Stimulated activated CD4-positive, alpha-beta T cell treated with anti-CD3 and anti-CD28 coated beads, Interleukin-12 subunit alpha, Interleukin-12 subunit beta, amount 100 ng/mL, for 4 hours (primary cell): ENCODE measurements around the gene PRKCA.
A peak's percentile ranks its signal among the peaks of the same experiment; 100 is the strongest.

Experiments used
- DNase-seq: peaks from one replicate; pipeline ENCODE4 v3.0.0-alpha.2; 2020

PRKCA gene

DNA sequence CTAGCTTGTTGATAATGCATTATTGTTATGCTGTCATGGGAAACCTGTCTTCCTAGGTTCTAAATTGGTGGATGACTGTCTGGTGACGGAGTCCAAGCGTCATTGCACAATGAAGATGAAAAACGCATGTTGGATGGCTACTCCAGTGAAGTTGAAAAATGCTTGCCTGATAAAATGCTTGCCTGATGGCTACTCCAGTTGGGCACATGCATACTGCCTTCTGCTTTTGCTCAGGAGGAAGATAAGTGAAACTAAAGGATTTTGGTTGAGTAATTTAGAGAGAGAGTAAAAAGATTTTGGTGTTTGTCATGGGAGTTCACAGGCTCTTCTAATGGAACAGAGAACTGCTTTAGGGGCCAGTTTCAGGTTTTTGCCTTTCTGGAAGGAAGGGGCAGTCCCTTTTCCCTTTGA, 118.6 kb downstream of the PRKCA start:
- DNase-seq, result no peak

DNA sequence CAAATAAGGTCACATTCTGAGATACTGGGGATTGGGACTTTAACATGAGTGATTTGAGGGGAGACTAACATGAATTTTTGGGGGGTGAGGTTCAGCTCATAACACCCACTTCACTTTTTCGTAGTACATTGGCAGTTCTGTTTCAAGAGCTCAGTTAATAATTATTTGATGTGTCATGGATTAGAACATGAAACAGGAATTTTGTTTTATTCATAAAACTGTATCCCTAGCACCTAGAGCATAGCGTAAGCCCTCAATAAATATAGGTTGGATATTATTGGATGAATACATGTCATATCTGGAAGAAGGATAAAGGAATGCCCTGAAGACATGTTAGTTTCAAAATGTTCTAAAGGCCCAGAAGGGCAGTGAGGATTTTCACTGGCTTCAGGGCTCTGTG, 119.8 kb downstream of the PRKCA start:
- no peak for DNase-seq

DNA sequence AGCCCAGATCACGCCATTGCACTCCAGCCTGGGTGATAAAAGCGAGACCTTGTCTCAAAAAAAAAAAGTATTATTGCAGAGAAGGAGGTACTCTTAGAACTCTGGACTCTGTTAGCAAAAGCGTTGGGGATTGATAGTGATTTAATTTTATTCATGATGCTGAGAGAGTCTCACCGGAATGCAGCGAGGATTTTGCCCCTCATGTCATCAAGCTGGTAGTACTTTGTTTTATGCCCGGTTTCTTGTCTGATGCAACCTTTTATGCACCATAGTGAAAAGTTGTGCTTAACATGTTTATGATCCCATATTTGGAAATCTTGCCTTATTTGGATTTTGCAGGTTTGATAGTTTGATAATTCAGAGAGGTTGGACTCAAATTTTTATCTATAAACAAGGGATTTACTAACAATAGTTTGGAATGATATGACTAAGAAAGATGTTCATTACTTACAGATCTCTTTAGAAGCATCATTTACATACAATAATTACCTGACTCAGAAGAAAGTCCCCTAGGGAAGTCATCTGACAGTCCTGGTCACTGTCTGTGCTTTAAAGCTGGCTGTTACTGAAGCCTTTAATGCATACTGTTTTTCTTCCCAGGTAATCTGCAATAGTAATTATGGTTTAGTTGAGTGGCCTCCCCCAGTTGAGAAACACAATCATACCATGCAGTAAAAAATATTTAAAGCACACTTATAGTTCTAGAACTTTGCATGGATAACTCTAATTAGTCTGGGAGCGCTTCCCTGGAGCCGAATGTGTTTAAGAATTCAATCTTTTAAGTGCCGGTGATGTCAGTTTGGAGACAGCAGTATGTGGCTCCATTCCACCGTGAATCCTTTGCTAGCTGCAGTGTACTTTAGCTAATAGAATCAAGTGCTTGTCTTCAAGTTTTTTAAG, 120.9 kb downstream of the PRKCA start:
- DNase-seq, result no peak

DNA sequence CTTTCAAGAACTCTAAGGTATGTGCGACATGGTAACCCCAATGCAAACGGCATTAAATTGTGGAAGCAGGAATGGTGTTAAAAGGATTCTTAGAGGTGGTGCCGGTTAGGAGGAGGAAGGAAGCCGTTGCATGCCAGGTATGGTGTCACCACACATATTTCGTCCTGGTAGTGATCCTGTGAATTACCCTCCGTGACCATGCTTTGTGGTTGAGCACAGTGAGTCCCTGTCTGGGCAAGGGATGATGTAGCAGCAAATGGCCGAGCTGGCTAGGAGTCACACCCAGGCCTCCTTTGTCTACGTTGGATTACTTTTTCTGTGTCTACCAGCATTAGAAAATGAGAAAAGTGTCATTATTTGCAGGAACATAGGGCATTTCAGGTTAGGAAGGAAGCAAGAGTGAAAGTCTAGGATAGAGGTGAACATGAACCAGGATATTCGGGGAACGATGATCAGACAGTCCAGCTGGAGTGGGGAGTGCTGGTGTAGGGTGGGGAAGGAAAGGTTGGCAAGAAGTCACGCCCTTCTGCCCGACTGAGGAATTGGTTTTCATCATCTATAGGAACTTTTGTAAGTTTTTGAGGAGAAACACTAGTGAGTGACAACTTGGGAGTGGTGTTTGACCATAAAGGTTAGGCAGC, 123.5 kb downstream of the PRKCA start:
- DNase-seq, result no peak

DNA sequence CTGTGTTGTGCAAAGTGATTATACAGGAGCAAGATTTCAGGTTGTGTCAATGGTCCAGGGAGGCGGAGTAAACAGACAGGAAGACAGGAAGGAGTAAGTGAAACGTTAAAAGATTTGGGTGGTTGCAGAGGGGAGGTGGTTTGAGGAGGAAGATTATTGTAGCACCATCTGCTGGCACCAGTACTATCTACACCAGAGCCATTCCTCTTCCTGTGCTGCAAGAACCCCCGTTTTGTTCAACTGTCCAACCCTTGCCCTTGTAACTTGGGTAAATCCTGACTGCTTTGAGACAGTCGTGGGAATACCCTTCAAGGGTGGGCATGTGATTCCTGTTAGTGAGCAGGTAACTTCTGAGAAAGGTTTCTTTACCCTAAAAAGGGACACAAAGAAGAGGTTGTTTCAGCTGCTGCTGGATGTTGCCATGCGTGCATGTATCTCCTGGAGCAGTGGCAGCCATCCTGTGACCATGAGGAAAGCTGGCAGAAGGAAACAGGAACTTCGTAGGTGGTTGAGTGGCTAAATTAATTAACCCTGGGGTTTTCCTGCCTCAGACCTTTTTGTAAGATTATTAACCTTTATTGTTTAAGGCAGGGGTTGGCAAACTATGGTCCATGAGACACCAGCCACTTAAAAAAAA, 124.1 kb downstream of the PRKCA start:
- peak; percentile 11 for DNase-seq

DNA sequence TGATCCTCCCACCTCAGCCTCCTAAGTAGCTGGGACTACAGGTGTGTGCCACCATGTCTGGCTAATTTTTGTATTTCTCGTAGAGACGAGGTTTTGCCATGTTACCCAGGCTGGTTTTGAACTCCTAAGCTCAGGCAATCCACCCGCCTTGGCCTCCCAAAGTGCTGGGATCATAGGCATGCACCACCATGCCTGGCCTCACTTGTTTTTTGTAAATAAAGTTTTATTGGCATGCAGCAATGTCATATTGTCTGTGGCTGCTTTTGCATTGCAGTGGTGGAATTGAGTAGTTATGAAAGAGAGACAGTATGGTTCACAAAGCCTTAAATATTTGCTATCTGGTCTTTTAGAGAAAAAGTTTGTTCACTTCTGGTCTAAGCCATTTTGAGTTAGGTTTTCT, 124.7 kb downstream of the PRKCA start:
- DNase-seq, result no peak

DNA sequence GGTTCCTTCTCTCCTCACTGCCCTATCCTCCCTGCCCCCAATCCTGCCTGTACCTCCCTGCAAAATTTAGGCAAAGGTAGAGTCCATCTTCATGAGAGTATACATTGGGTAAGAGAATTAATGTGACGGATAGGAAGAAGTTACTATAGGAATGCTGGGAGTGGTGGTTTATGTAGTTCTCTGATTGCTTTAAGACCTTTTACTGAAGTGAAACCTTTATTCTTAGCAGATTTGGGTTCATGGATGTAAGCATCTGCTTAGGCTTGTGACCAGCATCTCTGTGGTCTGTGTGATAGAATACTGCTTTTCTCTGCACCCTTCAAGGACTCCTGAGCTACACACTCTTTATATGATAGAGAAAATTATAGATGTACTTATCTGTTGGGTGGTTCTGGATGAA, 127.3 kb downstream of the PRKCA start:
- no peak for DNase-seq

DNA sequence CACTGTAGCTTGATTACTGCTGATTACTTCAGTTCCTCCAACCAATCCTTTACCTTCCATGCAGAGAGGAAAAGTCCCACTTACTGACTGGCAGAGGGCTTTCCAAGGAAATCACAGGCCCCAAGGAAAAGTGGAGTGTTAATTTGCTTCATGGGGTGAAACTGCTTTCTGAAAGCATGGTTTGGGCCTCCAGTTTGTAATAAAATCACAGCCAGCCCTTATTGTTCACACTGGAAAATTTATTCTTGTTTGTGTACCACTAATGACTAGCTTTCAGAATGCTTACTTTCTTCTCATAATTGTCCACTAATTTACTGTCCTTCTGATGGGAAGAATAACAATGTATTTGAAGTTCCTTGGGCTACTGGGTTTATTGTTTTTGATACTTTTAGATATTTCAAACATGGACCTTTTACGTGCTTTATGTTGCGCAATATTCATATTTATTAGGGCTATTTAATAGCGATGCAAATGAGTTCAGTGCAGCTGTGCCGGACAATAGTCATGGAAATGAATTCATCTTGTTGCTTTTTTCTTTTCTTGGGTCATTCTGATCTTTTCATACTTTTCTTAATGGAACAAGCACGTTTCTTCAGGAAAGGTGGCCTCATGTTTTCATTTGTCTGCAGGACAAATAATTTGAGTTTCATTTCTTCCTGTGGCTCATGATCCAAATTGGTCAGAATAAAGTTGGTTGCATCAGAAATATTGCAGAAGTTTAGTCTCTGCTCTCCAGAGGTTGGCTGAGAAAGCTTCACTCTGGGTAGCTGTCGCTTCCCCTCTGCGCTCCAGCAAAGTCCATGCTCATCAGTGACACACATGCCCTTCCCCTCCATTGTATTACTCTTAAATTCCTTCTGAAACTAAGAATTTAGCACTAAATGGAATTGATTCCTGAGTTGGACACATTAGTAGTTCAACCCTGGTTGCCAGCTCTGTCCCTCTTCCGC, 128.7 kb downstream of the PRKCA start:
- no peak for DNase-seq

DNA sequence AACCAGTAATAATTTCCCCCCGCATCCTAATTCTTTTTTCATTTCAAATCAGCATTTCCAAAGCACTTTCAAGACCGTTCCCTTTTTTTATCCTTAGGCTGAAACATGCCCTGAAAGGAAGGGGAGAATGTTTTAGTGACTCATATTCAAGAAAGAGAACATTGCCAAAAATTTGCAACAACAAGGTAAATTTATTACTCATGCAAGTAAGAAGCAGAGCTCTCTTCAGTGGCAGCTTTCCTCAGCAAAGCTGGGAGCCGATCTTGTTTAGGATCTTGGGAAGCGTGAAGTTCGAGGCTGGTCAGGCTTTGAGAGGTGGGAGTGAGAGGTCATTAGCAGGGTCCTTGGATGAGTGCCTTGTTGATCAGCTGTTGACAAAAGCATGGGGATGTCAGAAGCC, 129.5 kb downstream of the PRKCA start:
- DNase-seq, result no peak

DNA sequence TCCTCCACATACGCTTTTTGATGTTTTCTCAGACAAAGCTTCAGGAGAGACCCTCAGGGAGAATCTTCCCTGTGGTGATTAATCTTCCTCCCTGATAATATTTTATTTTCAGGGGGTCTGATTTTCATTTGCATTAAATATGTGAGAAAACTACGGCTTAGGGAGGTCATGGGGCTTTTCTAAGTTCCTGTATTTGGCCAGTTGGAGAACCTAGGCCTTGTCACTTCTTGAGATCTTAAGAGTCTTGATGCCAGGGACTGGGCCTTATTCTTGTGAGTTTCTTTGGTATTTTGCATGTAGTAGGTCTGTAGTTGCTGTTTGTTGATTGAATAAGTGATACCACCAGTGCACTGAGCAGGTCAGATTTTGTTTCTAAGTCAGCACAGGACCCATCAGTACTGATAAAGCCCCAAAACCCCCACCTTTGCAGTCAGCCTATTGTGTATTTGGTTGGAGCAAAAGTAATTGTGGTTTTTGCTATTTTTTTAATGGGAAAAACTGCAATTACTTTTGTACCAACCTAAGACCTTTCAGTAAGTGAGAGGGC, 130.1 kb downstream of the PRKCA start:
- DNase-seq, result no peak

DNA sequence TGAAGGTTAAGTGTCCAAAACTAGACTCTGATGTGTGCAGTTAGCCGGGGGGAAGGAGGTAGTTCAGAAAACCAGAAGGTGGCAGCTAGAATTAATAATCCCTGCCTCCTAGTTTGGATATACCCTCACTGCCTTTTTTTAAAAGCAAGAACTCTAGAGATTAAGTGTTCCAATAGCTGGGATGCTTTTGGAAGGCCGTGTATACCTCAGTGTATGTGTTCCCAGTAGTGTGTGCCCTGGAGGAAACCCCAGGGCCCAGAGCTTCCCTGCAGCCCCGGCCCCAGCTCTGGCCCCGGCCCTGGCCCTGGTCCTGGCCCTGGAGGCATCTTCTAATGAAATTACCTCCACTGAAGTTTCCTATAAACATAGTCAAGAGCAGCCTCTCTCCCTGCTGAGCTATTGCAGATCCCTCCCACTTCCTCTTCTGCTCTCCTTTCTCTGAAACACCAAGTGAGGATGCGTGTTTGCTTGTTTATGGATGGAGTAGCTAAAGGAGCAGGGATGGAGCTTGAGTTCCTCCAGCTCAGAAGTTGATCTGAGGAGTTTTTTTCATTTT, 130.7 kb downstream of the PRKCA start:
- DNase-seq, result no peak

DNA sequence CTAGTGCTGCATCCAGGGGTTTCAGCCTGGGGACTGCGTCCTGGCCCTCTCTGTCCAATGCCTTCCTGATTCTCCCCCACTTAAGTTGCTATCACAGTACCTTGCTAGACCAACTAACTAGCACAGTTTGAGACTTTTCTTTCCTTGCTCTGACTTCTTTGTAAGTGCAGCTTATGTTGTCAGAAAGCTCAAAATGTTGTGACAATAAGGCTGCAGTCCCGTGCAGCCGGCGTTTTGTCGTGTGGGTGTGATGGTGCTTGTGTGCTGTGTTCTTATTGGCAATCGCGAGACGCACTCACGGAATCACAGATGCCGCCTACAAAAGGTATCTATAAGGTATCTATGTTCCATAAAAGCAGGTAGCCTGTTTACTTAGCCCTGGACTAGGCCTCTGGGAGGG, 132.8 kb downstream of the PRKCA start:
- no peak for DNase-seq

DNA sequence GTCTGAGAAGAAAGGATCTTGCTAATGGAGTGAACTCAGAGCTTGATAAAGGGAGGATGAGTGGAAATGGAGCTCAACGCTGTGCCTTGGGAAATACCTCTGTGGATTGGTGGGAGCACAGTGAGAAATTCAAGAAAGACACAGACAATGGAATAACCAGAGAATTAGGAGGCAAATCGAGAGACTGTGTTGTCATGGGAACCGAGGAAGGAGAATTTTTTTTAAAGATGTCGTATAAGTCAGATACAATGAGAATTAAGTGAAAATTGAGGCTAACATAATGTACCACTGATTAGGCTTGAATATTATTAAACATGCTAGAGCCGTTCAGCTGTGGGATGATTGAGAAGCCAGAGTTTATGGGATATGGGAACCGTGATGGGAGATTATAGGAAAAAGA, 134.2 kb downstream of the PRKCA start:
- DNase-seq, result no peak

DNA sequence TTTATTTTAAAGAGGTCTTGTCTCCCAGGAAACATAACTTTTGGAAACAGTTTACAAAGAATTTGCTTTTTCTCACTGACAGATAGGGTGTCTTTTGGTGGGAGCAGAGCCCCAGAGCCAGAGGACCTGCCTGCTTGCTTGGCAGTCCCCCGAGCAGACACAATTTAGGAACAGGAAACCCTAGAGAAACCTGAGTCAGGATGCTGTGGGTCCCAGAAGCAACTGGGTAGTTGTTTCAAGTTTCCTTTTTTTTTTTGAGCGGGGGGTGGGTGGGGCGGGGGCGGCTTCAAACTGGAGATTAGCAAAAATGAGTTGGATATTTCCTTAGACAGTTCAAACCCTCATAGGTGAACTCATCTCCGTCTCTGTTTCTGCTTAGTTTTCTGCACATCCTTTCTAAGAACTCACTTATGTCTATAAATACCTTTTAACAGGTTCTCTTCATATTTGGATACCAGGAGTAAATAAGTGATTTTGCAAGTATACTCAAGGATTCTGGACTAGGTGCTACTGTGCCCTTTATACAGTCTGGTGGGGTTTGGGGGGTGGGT, 135.1 kb downstream of the PRKCA start:
- DNase-seq, result no peak

DNA sequence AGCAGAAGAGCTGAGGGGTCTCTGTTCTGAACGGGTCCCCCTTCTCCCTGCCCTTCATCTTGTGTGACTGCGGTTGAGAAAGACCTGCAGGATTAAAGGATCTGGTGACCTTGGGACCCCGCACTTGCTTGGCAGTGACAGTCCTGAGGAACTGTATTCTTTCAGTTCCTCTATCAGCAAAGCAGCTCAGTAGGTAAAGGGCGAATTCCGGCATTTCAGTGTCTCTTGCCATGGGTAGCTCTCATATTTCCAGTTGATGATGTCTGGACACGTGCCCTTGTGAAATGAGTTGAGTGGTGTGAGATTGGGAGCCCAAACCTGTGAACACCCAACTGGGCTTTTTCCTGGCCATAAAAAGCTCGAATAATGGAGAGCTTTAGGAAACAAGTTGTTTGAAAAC, 135.7 kb downstream of the PRKCA start:
- no peak for DNase-seq

DNA sequence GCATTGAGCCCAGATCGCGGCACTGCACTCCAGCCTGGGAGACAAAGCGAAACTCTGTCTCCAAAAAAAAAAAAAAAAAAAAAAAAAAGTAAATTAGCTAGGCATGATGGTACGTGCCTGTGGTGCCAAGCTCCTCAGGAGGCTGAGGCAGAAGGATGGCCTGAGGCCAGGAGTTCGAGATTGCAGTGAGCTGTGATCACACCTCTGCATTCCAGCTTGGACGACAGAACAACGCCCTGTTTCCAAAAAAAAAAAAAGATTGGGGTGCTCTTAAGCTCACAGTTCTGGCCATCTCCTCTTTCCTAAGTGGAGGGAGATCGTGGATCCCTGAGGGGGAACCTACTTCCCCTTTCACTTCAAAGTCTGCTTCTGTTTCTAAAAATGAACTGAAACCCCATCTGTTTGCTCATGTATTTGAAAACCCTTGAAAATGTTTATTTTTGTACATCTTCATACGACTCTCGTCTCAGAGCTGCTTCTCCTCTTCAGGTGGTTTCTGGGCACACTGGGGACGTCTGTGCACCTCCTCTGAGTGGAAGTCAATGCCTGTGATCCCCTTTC, 138.8 kb downstream of the PRKCA start:
- no peak for DNase-seq

DNA sequence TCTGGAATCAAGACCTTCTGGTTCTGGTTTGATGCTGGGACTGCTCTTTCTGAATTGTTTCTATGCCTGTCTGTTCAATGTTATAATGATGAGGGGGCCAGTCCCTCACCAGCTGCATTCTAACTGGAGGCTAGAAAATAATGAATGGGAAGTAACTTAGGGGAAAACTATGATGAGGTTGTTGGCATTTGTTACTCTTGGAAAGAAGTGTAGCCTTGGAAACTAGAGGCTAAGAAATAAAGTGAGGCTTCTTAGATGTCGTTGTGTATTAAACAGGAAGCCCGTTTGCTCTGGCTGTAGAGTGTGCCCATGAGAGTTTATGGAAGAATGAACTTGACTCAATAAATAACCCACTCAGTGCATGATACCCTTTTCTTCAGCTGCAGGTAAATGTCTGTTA, 140.8 kb downstream of the PRKCA start:
- no peak for DNase-seq

DNA sequence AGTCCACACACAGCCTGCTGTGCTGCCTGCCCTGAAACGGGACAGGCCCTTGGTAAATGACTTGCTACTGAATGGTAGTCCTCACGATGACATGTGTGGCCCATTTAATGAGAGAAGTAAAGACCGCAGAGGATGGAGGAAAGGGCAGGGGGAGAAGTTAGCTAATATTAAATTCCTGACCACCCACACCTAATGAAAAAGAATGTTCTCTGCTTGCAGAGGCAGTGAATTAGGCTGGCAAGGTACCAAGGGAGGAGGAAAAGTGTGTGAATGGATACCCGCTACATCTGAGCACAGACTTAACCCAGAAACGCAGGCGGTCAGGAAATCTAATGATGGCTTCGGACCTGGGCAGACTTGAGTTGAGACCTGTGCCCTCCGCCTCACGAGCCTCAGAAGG, 141.2 kb downstream of the PRKCA start:
- no peak for DNase-seq

DNA sequence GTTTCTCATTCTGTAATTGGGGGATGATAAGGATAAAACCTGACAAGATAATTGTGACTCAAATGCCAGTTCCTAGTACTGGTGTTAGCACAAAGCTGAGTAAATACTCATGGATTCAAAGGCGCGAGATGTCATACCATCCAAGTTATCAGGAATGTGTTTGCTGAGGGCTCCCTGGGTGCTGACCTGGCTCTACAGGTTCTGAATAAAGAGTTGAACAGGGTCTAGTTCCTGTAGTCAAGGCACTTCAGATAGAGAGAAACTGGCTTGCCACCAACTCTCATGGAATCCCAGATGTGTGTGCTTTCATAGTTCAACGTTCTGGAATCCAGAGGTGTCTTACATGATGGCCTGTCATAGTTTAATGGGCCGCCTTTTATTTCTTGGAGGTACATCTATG, 141.6 kb downstream of the PRKCA start:
- DNase-seq, result no peak

DNA sequence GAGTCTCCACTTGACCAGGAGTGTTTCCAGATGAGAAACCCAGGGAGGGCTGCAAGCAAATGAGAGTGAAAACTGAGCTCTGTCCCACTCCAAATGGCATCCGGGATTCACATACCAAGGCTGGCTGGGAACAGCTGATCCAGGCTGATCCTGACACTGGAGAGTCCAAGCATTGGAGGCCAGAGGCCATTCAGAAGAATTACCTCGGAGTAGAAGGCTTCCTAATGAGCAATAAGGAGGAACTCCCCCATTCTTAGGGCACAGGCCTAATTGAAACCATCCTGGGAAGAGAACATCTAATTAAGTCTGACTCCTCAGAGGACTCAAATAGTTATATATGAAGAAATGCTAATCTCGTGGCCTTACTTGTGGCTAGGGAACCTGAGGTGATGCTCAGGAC, 142.8 kb downstream of the PRKCA start:
- DNase-seq, result no peak

DNA sequence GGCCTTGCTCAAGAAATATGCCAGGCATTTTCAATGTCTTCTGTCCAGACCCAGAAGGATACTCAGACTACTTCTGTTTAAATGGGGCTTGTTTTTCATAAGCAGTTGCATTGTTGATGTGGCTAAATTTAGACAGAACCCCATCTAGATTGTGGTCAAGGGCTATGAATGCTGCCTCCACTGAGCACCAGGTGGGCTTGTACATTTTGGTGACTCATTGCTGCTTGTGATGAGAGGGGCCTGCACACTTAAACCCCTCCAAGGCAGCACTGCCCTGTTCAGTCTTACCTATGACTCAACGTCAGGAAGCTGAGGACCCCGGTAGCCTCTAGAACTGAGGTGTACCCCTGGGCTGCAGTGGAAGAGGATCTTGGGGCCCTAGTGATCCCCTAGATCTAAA, 144.0 kb downstream of the PRKCA start:
- no peak for DNase-seq

DNA sequence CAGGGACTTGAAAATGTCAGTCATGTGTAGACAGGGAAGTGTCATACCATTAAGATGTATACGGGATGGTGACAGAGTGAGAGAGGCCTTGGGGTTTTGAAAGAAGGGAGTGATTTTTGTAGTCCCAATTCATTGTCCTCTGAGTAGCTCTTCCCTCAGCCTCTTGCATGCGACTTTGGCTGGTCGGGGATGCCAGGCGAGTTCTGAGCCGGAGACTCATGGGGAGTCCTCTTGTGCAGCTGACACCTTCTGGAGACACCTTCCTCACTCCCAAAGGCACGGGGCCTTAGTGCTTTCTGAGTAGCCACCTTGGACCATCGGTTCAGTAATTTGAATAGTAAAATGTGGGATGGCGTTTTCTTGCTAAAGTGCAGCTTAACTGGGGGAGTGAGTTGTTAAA, 144.7 kb downstream of the PRKCA start:
- no peak for DNase-seq
